GM20431 (cell line): ENCODE results near the gene CDKN3.
"Not testable (repeated sequence)": the region's sequence is repeated elsewhere in the genome, so short reads cannot be mapped to it uniquely, and the experiment has no call there.

ENCODE experiments used
- in situ Hi-C: fragments of 300-500 bp; cut with MseI, MboI; formaldehyde crosslinking; loops from one replicate; pipeline ENCODE4 v1.15.0; 2020; ENCODE audit warnings: low sequenced_read_pairs; ENCODE audit not compliant: unreplicated experiment

Gene CDKN3

GRCh38 chr14:54451121-54451601, 54.4 kb downstream of the CDKN3 start:
- in situ Hi-C loops = no loop called here

- in situ Hi-C loops = no loop called here
These were observed 55.2 kb downstream of the CDKN3 start for GRCh38 chr14:54451961-54452360.

GRCh38 chr14:54453252-54453651, 56.4 kb downstream of the CDKN3 start:
- in situ Hi-C loops = no loop called here

- in situ Hi-C loops = not testable (repeated sequence)
These were observed 57.2 kb downstream of the CDKN3 start for GRCh38 chr14:54453990-54454389.

- in situ Hi-C loops = no loop called here
These were observed 58.6 kb downstream of the CDKN3 start for GRCh38 chr14:54455363-54455762.

GRCh38 chr14:54456820-54457608, 60.2 kb downstream of the CDKN3 start:
- in situ Hi-C loops = not testable (repeated sequence)

GRCh38 chr14:54457609-54457996, 60.8 kb downstream of the CDKN3 start:
- in situ Hi-C loops = no loop called here

- in situ Hi-C loops = not testable (repeated sequence)
These were observed 61.7 kb downstream of the CDKN3 start for GRCh38 chr14:54458536-54458935.

GRCh38 chr14:54459106-54459505, 62.3 kb downstream of the CDKN3 start:
- in situ Hi-C loops = no loop called here

GRCh38 chr14:54462048-54462447, 65.2 kb downstream of the CDKN3 start:
- in situ Hi-C loops = no loop called here

GRCh38 chr14:54465654-54466053, 68.8 kb downstream of the CDKN3 start:
- in situ Hi-C loops = no loop called here

- in situ Hi-C loops = no loop called here
These were observed 70.5 kb downstream of the CDKN3 start for GRCh38 chr14:54467280-54467679.
